PC-9 (cell line): Measurements from ENCODE around the gene ISG15.

Source experiments
- EZH2 ChIP-seq: fragments of 200-600 bp; sonication (generic); IDR thresholded peaks from 2 replicates; pipeline ENCODE4 v1.8.0; 2017; ENCODE audit warnings: antibody characterized with exemption, low read depth
- TF ChIP-seq, protein P1 (sequence below): fragments of 200-600 bp; sonication (generic); conservative IDR thresholded peaks from 2 replicates; pipeline ENCODE4 v1.6.1; 2017; ENCODE audit warnings: mixed run types, antibody characterized with exemption, mild to moderate bottlenecking, moderate library complexity

DNA sequence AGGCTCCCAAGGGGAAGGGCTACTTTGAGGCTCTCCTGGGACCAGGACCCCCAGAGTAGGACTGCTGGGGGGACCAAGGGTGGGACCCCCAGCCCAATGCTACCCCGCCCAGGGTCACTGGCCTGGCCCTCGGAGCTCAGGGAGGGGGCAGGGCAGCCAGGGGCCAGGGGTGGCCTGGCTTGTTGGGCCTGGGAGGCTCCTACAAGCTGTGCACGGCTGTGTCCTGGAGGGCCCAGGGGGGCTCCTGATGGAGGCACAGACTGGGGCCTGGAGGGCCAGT is 15.6 kb upstream of the ISG15 start:
- TF ChIP-seq, protein P1, sequence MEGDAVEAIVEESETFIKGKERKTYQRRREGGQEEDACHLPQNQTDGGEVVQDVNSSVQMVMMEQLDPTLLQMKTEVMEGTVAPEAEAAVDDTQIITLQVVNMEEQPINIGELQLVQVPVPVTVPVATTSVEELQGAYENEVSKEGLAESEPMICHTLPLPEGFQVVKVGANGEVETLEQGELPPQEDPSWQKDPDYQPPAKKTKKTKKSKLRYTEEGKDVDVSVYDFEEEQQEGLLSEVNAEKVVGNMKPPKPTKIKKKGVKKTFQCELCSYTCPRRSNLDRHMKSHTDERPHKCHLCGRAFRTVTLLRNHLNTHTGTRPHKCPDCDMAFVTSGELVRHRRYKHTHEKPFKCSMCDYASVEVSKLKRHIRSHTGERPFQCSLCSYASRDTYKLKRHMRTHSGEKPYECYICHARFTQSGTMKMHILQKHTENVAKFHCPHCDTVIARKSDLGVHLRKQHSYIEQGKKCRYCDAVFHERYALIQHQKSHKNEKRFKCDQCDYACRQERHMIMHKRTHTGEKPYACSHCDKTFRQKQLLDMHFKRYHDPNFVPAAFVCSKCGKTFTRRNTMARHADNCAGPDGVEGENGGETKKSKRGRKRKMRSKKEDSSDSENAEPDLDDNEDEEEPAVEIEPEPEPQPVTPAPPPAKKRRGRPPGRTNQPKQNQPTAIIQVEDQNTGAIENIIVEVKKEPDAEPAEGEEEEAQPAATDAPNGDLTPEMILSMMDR = no peak
- no peak for TF ChIP-seq EZH2
